Measurements from ENCODE around the gene MDK.

- TF ChIP-seq POLR2A (IDR thresholded peaks at IDR 0.05; ENCODE audit: low read depth, low read length) (no peak), POLR2AphosphoS5 (IDR thresholded peaks at IDR 0.05; ENCODE audit: low read depth, low read length) (no peak), TAF1 (IDR thresholded peaks at IDR 0.05; ENCODE audit: low read depth, low read length) (no peak), PAX5 (IDR thresholded peaks at IDR 0.05; ENCODE audit: insufficient read depth, low read length, severe bottlenecking) (no peak), POU2F2 (IDR thresholded peaks at IDR 0.05; ENCODE audit: low read depth, low read length) (no peak), SPI1 (IDR thresholded peaks at IDR 0.05; ENCODE audit: low read depth, low read length) (no peak)
Measured at GRCh38 chr11:46391578-46392420, 10.3 kb downstream of the MDK start, which contains the start of gene CHRM4.
